AG20443 (cell line): ENCODE data around the gene FBXL14.

Source experiments
- DNase-seq: peaks from one replicate; pipeline ENCODE4 v3.0.0; 2012; ENCODE audit warnings: low spot score, mixed read lengths

Gene FBXL14

GRCh38 chr12:1592444-1593173, 1.8 kb downstream of the FBXL14 start:
- DNase-seq: peak; percentile 52

DNA sequence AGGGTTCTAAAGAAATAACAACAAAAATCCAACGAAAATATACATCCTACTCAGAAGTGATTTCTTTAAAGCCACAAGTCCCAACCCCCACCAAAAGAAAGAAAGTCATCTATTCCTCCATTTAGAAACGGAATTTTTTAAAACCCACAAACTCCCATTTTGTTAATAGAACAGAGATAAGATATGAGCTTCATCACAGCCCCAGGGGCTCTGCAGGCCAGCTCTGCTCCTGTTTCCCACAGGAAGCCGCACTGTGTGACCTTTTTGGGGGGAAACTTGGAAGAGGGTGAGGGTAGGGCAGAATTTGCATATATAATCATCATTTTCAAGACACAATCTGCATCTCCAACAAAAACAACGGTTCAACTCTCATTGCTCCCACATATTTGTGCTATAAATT, 2.8 kb downstream of the FBXL14 start:
- DNase-seq: no peak

GRCh38 chr12:1591034-1591433, 3.3 kb downstream of the FBXL14 start:
- DNase-seq: no peak

- DNase-seq: peak; percentile 62
Observed at GRCh38 chr12:1590221-1590979, 4.0 kb downstream of the FBXL14 start.

- DNase-seq: no peak
Observed at GRCh38 chr12:1588575-1588947, 5.8 kb downstream of the FBXL14 start.

DNA sequence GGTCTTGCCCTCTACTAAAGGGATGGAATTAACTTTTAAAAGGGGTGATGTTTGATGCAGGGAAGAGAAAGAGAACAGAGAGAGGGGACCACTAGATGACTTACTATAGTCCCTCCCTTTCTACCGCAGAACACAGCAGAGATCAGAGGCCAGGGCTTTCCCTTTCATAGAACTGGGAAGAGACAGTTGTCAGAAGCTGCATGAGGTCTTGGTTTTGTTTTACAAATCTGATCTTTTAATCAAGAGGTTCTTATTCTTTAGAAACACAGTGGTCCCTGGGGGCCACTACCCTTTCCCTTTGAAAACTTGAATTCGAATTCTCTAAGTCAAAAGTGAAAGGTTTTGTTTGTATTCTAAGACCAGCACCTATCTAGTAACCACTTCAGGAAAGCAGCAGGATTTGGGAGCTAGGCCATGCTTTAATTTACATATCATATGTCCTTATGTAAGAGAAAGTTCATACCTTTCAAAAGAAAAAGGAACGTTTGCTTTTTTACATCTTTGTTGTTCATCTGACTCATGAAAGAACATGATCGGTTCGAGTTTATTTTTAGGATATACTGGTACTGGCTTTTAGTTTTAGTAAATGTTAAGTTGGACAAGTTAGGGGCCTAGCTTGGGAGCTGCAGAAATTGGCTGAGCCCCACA, 6.3 kb downstream of the FBXL14 start:
- DNase-seq: no peak

DNA sequence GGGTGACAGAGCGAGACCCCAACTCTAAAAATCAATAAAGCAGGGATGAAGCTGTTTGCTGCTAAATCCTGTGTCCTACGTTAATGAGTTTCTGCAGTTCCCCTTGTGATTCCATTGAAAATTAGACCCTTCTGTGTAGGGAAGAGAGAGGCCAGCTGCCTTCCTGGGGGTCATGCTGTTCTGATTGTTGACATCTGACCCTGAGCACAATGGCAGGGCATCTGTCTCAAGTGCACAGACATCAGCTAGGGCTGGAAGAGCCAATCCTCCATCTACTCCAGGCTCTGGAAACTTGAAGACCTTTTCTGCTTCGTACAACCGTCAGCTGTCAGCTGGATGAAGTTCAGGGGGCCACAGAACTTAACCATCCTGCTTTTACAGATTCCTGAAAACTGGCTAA, 10.1 kb downstream of the FBXL14 start:
- no peak for DNase-seq

- peak; percentile 80 for DNase-seq
Observed at GRCh38 chr12:1583421-1584078, 10.8 kb downstream of the FBXL14 start.

- DNase-seq: no peak
Observed at GRCh38 chr12:1582709-1583050, 11.7 kb downstream of the FBXL14 start.

DNA sequence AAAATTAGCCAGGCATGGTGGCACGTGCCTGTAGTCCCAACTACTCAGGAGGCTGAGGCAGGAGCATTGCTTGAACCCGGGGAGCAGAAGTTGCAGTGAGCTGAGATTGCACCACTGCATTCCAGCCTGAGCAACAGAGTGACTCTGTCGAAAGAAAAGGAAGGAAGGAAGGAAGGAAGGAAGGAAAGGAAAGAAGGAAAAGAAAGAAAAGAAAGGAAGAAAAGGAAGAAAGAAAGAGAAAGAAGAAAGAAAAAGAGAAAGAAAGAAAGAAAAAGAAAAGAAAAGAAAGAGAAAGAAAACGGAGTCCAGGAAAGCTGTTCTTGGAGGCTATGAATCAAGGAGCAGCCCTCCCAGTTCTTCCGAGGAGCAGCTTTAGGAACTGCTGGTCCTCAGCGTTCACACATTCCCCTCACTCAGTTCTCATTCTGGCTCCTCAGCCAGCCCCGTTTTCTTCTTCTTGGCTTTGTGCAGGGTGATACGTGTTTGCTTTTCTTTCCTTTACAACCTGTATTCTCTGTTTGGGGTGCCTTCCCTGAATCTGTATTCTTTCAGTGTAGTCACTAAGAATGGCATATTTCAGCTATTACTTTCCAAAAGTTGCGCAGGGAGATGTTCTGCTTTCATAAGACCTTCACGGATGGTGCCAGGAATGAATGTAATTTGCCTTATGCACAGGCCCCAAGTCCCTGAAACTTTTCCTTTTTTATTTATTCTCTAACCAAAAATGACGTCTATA, 12.2 kb downstream of the FBXL14 start:
- peak; percentile 37 for DNase-seq

DNA sequence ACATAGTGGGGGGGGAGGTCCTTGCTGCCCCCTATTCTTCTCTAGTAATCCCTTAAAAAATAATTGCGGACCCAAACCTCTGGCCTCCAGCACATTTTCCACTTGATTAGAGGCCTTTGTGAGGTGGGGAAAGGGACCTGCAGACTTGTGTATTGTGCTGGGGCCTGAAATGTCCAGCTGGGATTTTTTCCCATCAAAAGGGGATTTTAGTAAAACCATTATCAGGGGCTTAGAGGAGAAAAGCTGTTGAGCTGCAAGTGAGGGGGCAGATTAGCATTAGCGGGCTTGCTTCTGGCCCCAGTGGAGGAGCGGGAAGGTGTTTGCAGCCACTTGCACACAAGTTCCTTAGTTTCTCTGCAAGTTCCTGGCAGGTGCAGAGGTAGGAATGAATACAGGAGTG, 13.9 kb downstream of the FBXL14 start:
- DNase-seq: no peak

GRCh38 chr12:1579651-1580435, 14.5 kb downstream of the FBXL14 start:
- peak; percentile 49 for DNase-seq

GRCh38 chr12:1576410-1577241, 17.8 kb downstream of the FBXL14 start:
- no peak for DNase-seq

DNA sequence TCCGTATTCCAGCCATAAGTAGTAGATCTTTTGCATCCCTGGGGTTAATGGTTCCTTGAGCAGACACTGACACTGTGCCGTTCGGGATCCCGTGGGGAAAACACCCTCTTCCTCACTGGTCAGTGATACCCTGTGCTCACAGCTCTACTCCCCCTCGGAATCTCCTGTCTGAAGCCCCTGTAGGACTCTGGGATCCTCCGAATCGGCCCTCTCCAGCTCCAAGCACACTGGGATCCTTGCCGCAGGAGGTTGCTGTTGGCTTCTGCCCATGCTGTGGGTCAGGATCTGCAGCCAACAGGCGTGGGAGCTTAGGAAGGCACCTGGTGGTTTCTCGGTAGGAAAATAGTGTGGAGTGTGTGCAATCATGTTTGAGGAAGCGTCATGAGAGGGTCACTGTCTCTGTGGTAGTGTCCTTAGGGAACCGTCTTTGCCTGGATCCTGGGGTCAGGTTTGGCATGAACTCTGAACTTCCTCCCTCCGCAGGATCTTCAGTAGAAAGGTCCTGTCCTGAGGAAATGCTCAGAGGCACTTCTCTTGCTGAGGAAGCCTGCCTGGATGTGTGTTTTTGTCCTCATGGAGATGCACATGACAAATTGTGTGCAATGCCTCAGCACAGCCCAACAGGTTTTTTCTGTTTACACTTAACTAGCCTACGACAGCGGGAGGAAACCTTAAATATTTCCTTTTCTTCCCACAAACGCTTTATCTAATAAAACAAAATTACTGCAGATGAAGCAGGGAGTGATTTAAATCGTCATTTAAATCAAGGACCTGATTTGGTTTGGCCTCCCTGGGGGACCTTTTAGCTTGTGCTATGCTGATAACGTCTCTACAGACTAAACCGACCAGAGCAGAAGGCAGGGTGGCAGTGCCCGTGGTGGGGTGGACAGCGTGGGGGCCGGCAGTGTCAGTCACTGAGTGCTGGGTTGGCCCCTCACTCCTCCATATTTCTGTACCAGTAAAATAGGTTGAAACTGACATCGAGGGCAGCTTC, 18.7 kb downstream of the FBXL14 start:
- no peak for DNase-seq

DNA sequence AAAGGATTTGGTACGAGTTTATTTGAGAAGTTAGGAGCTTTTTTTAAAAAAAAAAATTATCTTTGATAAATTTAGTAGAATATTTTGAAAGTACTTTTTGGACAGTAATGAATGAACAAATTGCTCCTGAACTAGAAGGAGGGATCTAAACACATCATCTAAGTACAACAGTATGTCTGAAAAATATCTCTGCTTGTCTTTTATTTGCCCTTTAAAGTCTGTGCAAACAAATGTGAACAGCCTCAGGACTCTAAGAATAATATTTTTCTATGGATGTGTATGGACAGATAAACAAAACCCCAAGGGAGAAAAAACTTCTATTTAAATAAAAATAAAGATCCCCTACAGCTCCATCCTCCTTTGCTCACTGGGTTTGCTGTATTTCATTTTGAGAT, 19.5 kb downstream of the FBXL14 start:
- DNase-seq: no peak

- DNase-seq: no peak
Observed at GRCh38 chr12:1573960-1574864, 20.2 kb downstream of the FBXL14 start.

- no peak for DNase-seq
Observed at GRCh38 chr12:1572731-1573130, 21.6 kb downstream of the FBXL14 start.

DNA sequence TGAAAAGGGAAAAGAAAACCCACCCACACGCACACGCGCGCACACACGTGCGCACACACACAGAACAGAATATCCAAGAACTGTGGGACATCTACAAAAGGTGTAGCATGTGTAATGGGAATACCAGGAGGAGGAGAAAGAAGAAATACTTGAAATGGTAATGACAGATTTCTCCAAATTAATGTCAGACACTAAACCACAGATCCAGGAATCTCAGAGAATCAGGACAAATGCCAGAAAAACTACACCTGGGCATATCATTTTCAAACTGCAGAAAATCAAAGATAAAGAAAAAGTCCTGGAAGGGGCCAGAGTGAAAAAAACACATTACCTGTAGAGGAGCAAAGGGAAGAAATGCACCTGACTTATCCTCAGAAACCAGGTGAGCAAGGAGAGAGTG, 26.5 kb downstream of the FBXL14 start:
- DNase-seq: no peak
